PC-9 (cell line): Measurements from ENCODE around the gene ABCC2. TPM values are rescaled to one million over a fixed set of nuclear protein-coding genes. Genes with fewer than 3 reads are reported as not detected.
"Not testable (repeated sequence)": the region's sequence is repeated elsewhere in the genome, so short reads cannot be mapped to it uniquely, and the experiment has no call there.

Source experiments
- BruUV-seq: library from RNA; stranded (reverse); fragments of 400-500 nt; replicated peaks from 2 replicates; lab custom pipeline; 2021; lab: Mats Ljungman, UMichigan
- CTCF ChIA-PET: fragments of 300-600 bp; sonication (Branson Sonifier 250); formaldehyde crosslinking; loops from one replicate; lab custom pipeline; 2022; ENCODE audit warnings: antibody characterized with exemption; lab: Charles Lee
- POLR2A ChIA-PET: fragments of 300-600 bp; sonication (Branson Sonifier 250); formaldehyde crosslinking; loops from one replicate; lab custom pipeline; 2022; ENCODE audit warnings: antibody characterized with exemption; ENCODE audit not compliant: unreplicated experiment; lab: Charles Lee
- DNase-seq, 2 experiments: peaks; one replicate each; pipeline versions ENCODE4 v3.0.0 to v3.0.0-alpha.2; 2015 to 2022; ENCODE audit warnings: mixed read lengths in 1 of 2
- H2AFZ ChIP-seq: fragments of 200-600 bp; sonication (generic); 2 replicates; pipeline ENCODE4 v1.8.1; 2017; ENCODE audit warnings: antibody characterized with exemption
- H3F3A ChIP-seq: fragments of 200-600 bp; sonication (generic); 2 replicates; pipeline ENCODE4 v1.8.1; 2017; ENCODE audit warnings: antibody characterized with exemption, mild to moderate bottlenecking, low read depth; ENCODE audit not compliant: insufficient read depth
- H3K27ac ChIP-seq: fragments of 200-600 bp; sonication (generic); 2 replicates; pipeline ENCODE4 v1.6.1; 2016; ENCODE audit warnings: mixed run types
- H3K27me3 ChIP-seq: fragments of 200-600 bp; sonication (generic); 2 replicates; pipeline ENCODE4 v1.6.1; 2016; ENCODE audit warnings: low read depth, mixed run types; ENCODE audit not compliant: insufficient read depth
- H3K36me3 ChIP-seq: fragments of 200-600 bp; sonication (generic); 2 replicates; pipeline ENCODE4 v1.6.1; 2016; ENCODE audit warnings: low read depth, mixed run types
- H3K4me1 ChIP-seq: fragments of 200-600 bp; sonication (generic); replicated peaks from 2 replicates; pipeline ENCODE4 v1.6.1; 2016; ENCODE audit warnings: mixed run types; ENCODE audit not compliant: insufficient read depth
- H3K4me2 ChIP-seq: fragments of 200-600 bp; sonication (generic); 2 replicates; pipeline ENCODE4 v1.6.1; 2017; ENCODE audit warnings: mixed run types
- H3K4me3 ChIP-seq: fragments of 200-600 bp; sonication (generic); 2 replicates; pipeline ENCODE4 v1.6.1; 2016; ENCODE audit warnings: mixed run types
- H3K79me2 ChIP-seq: fragments of 200-600 bp; sonication (generic); 2 replicates; pipeline ENCODE4 v1.6.1; 2017; ENCODE audit warnings: low read depth, mixed run types
- H3K9me2 ChIP-seq: fragments of 200-600 bp; sonication (generic); 2 replicates; pipeline ENCODE4 v1.8.1; 2017; ENCODE audit warnings: mild to moderate bottlenecking; ENCODE audit not compliant: insufficient read depth
- H3K9me3 ChIP-seq: fragments of 200-600 bp; sonication (generic); 2 replicates; pipeline ENCODE4 v1.8.1; 2016; ENCODE audit warnings: low read depth; ENCODE audit not compliant: insufficient read depth
- H4K20me1 ChIP-seq: fragments of 200-600 bp; sonication (generic); 2 replicates; pipeline ENCODE4 v1.8.1; 2017; ENCODE audit not compliant: insufficient read depth
- EZH2 ChIP-seq: fragments of 200-600 bp; sonication (generic); IDR thresholded peaks from 2 replicates; pipeline ENCODE4 v1.8.0; 2017; ENCODE audit warnings: antibody characterized with exemption, low read depth
- intact Hi-C: fragments of 100-400 bp; cut with micrococcal nuclease; formaldehyde crosslinking; loops from one replicate; pipeline ENCODE4 v1.10.0; 2022; ENCODE audit not compliant: unreplicated experiment
- total RNA-seq: library from RNA; stranded (reverse); gene quantifications from 2 replicates; pipeline ENCODE4 v1.2.3, GENCODE V29; 2021
- TF ChIP-seq, protein P1 (sequence below): fragments of 200-600 bp; sonication (generic); conservative IDR thresholded peaks from 2 replicates; pipeline ENCODE4 v1.6.1; 2017; ENCODE audit warnings: mixed run types, antibody characterized with exemption, mild to moderate bottlenecking, moderate library complexity

Gene ABCC2
- total RNA-seq, 1 experiment from 2014 or later, result 174 TPM

DNA sequence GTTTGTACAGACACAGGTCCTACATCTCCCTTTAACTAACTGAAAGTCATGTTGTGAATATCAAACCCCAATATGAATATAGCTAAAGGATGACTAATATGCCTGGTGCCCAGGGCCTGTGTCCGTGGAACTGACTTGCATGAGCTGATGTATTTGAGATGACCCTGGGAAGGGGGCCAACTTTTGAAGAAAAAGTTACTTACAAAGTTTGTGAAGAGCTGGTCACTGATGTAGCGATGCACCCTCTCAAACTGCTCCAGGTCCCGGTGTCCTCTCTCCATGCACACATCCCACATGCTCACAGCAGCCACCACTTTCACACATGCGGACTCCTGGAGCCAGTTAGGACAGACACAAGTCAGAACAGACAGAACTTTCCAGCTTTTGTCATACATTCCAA lies 106.2 kb downstream of the ABCC2 start:
- Histone ChIP-seq H3K4me3 (no peak overlapping the region), H3K27me3 (no peaks in the 10 kb centered on the region), H3K36me3 (peaks cover 12% of the 10 kb centered on the region; the same call in 1 of the 2 replicates), H3K4me1 (no peaks in the 10 kb centered on the region), H3K27ac (no peak overlapping the region), H3K9me3 (no peaks in the 10 kb centered on the region), H4K20me1 (no peaks in the 10 kb centered on the region), H2AFZ (no peak overlapping the region), H3F3A (no peaks in the 10 kb centered on the region), H3K9me2 (no peaks in the 10 kb centered on the region), H3K4me2 (no peak overlapping the region), H3K79me2 (no peaks in the 10 kb centered on the region)
- TF ChIP-seq EZH2, result no peak
- TF ChIP-seq, protein P1, sequence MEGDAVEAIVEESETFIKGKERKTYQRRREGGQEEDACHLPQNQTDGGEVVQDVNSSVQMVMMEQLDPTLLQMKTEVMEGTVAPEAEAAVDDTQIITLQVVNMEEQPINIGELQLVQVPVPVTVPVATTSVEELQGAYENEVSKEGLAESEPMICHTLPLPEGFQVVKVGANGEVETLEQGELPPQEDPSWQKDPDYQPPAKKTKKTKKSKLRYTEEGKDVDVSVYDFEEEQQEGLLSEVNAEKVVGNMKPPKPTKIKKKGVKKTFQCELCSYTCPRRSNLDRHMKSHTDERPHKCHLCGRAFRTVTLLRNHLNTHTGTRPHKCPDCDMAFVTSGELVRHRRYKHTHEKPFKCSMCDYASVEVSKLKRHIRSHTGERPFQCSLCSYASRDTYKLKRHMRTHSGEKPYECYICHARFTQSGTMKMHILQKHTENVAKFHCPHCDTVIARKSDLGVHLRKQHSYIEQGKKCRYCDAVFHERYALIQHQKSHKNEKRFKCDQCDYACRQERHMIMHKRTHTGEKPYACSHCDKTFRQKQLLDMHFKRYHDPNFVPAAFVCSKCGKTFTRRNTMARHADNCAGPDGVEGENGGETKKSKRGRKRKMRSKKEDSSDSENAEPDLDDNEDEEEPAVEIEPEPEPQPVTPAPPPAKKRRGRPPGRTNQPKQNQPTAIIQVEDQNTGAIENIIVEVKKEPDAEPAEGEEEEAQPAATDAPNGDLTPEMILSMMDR, result no peak
- CTCF ChIA-PET, result no interaction called here
- intact Hi-C loops, result no loop called here
- no peak for DNase-seq
- POLR2A ChIA-PET, result interaction anchor here (0.7 kb wide), 1 partner anchor 17 kb away, joined by 7 read pairs; no protein-coding TSS in a partner anchor
- BruUV-seq, result no TSS peak

DNA sequence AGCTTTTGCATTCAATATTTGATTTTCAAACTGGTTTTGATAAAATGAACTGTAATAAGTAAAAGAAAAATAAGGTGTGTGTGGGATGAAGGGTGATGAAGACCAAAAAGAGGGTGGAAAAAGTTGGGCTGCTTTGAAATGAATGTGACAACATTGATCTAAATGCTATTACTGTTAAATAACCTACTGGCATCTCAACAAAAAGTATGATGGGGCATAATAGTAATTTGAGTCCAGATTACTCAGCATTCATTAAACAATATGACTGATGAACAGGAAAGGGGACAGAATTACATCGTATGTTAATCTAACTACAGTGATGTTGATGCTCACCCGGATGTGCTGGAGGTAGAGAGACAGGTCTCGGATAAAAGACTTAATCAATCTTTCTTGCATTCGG lies 112.2 kb downstream of the ABCC2 start:
- intact Hi-C loops, result no loop called here
- POLR2A ChIA-PET, result no interaction called here
- CTCF ChIA-PET, result interaction anchor here (0.5 kb wide), 1 partner anchor 115 kb away, joined by 3 read pairs; the partner anchor contains the start of gene DNMBP
- Histone ChIP-seq H3K4me3 (no peak overlapping the region), H3K4me2 (no peak overlapping the region), H3K9me2 (no peaks in the 10 kb centered on the region), H3F3A (no peaks in the 10 kb centered on the region), H3K4me1 (no peaks in the 10 kb centered on the region), H3K9me3 (no peaks in the 10 kb centered on the region), H3K27ac (no peak overlapping the region), H4K20me1 (no peaks in the 10 kb centered on the region), H2AFZ (no peak overlapping the region), H3K79me2 (no peaks in the 10 kb centered on the region), H3K27me3 (no peaks in the 10 kb centered on the region), H3K36me3 (peaks cover 23% of the 10 kb centered on the region)
- no peak for TF ChIP-seq EZH2
- TF ChIP-seq, protein P1, result no peak
- no TSS peak for BruUV-seq
- DNase-seq, result no peak

DNA sequence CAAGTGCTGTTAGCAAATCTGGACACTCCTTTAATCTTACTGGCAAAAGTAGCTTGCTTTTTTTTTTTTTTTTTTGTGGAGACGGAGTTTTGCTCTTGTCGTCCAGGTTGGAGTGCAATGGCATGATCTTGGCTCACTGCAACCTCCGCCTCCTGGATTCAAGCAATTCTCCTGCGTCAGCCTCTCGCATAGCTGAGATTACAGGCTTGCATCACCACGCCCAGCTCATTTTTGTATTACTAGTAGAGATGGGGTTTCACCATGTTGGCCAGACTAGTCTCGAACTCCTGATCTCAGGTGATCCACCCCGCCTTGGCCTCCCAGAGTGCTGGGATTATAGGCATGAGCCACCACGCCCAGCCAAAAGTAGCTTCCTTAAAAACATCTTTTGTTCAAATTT lies 112.6 kb downstream of the ABCC2 start:
- CTCF ChIA-PET, result interaction anchor here (0.5 kb wide), 1 partner anchor 115 kb away, joined by 3 read pairs; the partner anchor contains the start of gene DNMBP
- H2AFZ ChIP-seq, BruUV-seq, H3K4me1 ChIP-seq, H3K27me3 ChIP-seq, POLR2A ChIA-PET, H3K4me2 ChIP-seq, H4K20me1 ChIP-seq, H3K27ac ChIP-seq, DNase-seq, H3K4me3 ChIP-seq, intact Hi-C loops, H3K79me2 ChIP-seq, H3F3A ChIP-seq, H3K9me3 ChIP-seq, H3K9me2 ChIP-seq: not testable (repeated sequence)
- peaks cover 23% of the 10 kb centered on the region for H3K36me3 ChIP-seq

DNA sequence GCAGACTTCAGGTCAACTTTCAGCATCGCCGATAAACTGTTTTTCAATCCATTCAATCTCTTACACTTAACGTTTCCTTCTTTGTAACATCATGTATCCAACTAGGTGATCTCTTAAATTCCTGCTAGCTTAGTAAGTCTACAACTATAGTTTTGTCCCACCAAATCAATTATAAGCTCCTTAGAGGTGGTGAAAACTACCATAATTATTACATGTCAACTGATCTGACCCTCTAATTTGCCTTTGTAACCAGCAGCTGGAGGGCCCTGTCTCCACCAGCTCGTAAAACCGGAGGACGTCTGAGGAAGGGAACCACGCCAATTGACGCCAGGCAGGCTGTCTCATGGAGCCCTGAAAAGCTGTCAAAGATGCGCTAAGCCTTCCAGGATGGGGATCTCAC lies 113.4 kb downstream of the ABCC2 start:
- Histone ChIP-seq H3K79me2 (no peaks in the 10 kb centered on the region), H4K20me1 (no peaks in the 10 kb centered on the region), H3K4me1 (no peaks in the 10 kb centered on the region), H3K27ac (no peak overlapping the region), H3F3A (no peaks in the 10 kb centered on the region), H2AFZ (no peak overlapping the region), H3K4me3 (no peak overlapping the region), H3K9me2 (no peaks in the 10 kb centered on the region), H3K36me3 (peaks cover 23% of the 10 kb centered on the region), H3K4me2 (no peak overlapping the region), H3K9me3 (no peaks in the 10 kb centered on the region), H3K27me3 (no peaks in the 10 kb centered on the region)
- intact Hi-C loops, result no loop called here
- TF ChIP-seq EZH2, result no peak
- TF ChIP-seq, protein P1, result no peak
- ChIA-PET CTCF (no interaction called here), POLR2A (no interaction called here)
- DNase-seq, result no peak
- no TSS peak for BruUV-seq
